PC-9 (cell line): ENCODE data around the gene LRP1B. TPM values are rescaled to one million over a fixed set of nuclear protein-coding genes. Genes with fewer than 3 reads are reported as not detected.

Experiments used
- BruUV-seq: library from RNA; stranded (reverse); fragments of 400-500 nt; replicated peaks from 2 replicates; lab custom pipeline; 2021; lab: Mats Ljungman, UMichigan
- CTCF ChIA-PET: fragments of 300-600 bp; sonication (Branson Sonifier 250); formaldehyde crosslinking; loops from one replicate; lab custom pipeline; 2022; ENCODE audit warnings: antibody characterized with exemption; lab: Charles Lee
- POLR2A ChIA-PET: fragments of 300-600 bp; sonication (Branson Sonifier 250); formaldehyde crosslinking; loops from one replicate; lab custom pipeline; 2022; ENCODE audit warnings: antibody characterized with exemption; ENCODE audit not compliant: unreplicated experiment; lab: Charles Lee
- DNase-seq, 2 experiments: peaks; one replicate each; pipeline versions ENCODE4 v3.0.0 to v3.0.0-alpha.2; 2015 to 2022; ENCODE audit warnings: mixed read lengths in 1 of 2
- H2AFZ ChIP-seq: fragments of 200-600 bp; sonication (generic); 2 replicates; pipeline ENCODE4 v1.8.1; 2017; ENCODE audit warnings: antibody characterized with exemption
- H3F3A ChIP-seq: fragments of 200-600 bp; sonication (generic); 2 replicates; pipeline ENCODE4 v1.8.1; 2017; ENCODE audit warnings: antibody characterized with exemption, mild to moderate bottlenecking, low read depth; ENCODE audit not compliant: insufficient read depth
- H3K27ac ChIP-seq: fragments of 200-600 bp; sonication (generic); 2 replicates; pipeline ENCODE4 v1.6.1; 2016; ENCODE audit warnings: mixed run types
- H3K27me3 ChIP-seq: fragments of 200-600 bp; sonication (generic); 2 replicates; pipeline ENCODE4 v1.6.1; 2016; ENCODE audit warnings: low read depth, mixed run types; ENCODE audit not compliant: insufficient read depth
- H3K36me3 ChIP-seq: fragments of 200-600 bp; sonication (generic); 2 replicates; pipeline ENCODE4 v1.6.1; 2016; ENCODE audit warnings: low read depth, mixed run types
- H3K4me1 ChIP-seq: fragments of 200-600 bp; sonication (generic); replicated peaks from 2 replicates; pipeline ENCODE4 v1.6.1; 2016; ENCODE audit warnings: mixed run types; ENCODE audit not compliant: insufficient read depth
- H3K4me2 ChIP-seq: fragments of 200-600 bp; sonication (generic); 2 replicates; pipeline ENCODE4 v1.6.1; 2017; ENCODE audit warnings: mixed run types
- H3K4me3 ChIP-seq: fragments of 200-600 bp; sonication (generic); 2 replicates; pipeline ENCODE4 v1.6.1; 2016; ENCODE audit warnings: mixed run types
- H3K79me2 ChIP-seq: fragments of 200-600 bp; sonication (generic); 2 replicates; pipeline ENCODE4 v1.6.1; 2017; ENCODE audit warnings: low read depth, mixed run types
- H3K9me2 ChIP-seq: fragments of 200-600 bp; sonication (generic); 2 replicates; pipeline ENCODE4 v1.8.1; 2017; ENCODE audit warnings: mild to moderate bottlenecking; ENCODE audit not compliant: insufficient read depth
- H3K9me3 ChIP-seq: fragments of 200-600 bp; sonication (generic); 2 replicates; pipeline ENCODE4 v1.8.1; 2016; ENCODE audit warnings: low read depth; ENCODE audit not compliant: insufficient read depth
- H4K20me1 ChIP-seq: fragments of 200-600 bp; sonication (generic); 2 replicates; pipeline ENCODE4 v1.8.1; 2017; ENCODE audit not compliant: insufficient read depth
- CTCF ChIP-seq: fragments of 200-600 bp; sonication (generic); conservative IDR thresholded peaks from 2 replicates; pipeline ENCODE4 v1.6.1; 2017; ENCODE audit warnings: mixed run types, antibody characterized with exemption, mild to moderate bottlenecking, moderate library complexity
- EZH2 ChIP-seq: fragments of 200-600 bp; sonication (generic); IDR thresholded peaks from 2 replicates; pipeline ENCODE4 v1.8.0; 2017; ENCODE audit warnings: antibody characterized with exemption, low read depth
- intact Hi-C: fragments of 100-400 bp; cut with micrococcal nuclease; formaldehyde crosslinking; loops from one replicate; pipeline ENCODE4 v1.10.0; 2022; ENCODE audit not compliant: unreplicated experiment
- total RNA-seq: library from RNA; stranded (reverse); gene quantifications from 2 replicates; pipeline ENCODE4 v1.2.3, GENCODE V29; 2021

LRP1B gene
- total RNA-seq, 1 experiment from 2014 or later: 1.7 TPM

- H3K27ac ChIP-seq: no peak overlapping the region
- intact Hi-C loops: no loop called here
- no peaks in the 10 kb centered on the region for H3K27me3 ChIP-seq
- no peaks in the 10 kb centered on the region for H3K9me3 ChIP-seq
- no peaks in the 10 kb centered on the region for H3K4me1 ChIP-seq
- no TSS peak for BruUV-seq
- H3K79me2 ChIP-seq: no peaks in the 10 kb centered on the region
- H3K9me2 ChIP-seq: no peaks in the 10 kb centered on the region
- no peak overlapping the region for H3K4me3 ChIP-seq
- TF ChIP-seq EZH2 (no peak), CTCF (no peak)
- H3K4me2 ChIP-seq: no peak overlapping the region
- H3F3A ChIP-seq: no peaks in the 10 kb centered on the region
- no peak for DNase-seq
- ChIA-PET CTCF (no interaction called here), POLR2A (no interaction called here)
- no peak overlapping the region for H2AFZ ChIP-seq
- no peaks in the 10 kb centered on the region for H3K36me3 ChIP-seq
- no peaks in the 10 kb centered on the region for H4K20me1 ChIP-seq
Measured at GRCh38 chr2:141393214-141393545, 737.6 kb downstream of the LRP1B start.

GRCh38 chr2:141392517-141393213 is 738.2 kb downstream of the LRP1B start:
- H3F3A ChIP-seq: no peaks in the 10 kb centered on the region
- no peaks in the 10 kb centered on the region for H3K9me3 ChIP-seq
- H3K4me3 ChIP-seq: no peak overlapping the region
- H3K79me2 ChIP-seq: no peaks in the 10 kb centered on the region
- no peak overlapping the region for H3K4me2 ChIP-seq
- ChIA-PET CTCF (no interaction called here), POLR2A (no interaction called here)
- no peaks in the 10 kb centered on the region for H3K9me2 ChIP-seq
- H4K20me1 ChIP-seq: no peaks in the 10 kb centered on the region
- intact Hi-C loops: no loop called here
- no TSS peak for BruUV-seq
- H3K27me3 ChIP-seq: no peaks in the 10 kb centered on the region
- no peak for TF ChIP-seq CTCF
- TF ChIP-seq EZH2: no peak
- no peaks in the 10 kb centered on the region for H3K4me1 ChIP-seq
- DNase-seq: no peak
- H3K27ac ChIP-seq: no peak overlapping the region
- no peaks in the 10 kb centered on the region for H3K36me3 ChIP-seq
- no peak overlapping the region for H2AFZ ChIP-seq

- no TSS peak for BruUV-seq
- CTCF ChIA-PET: no interaction called here
- H3K4me2 ChIP-seq: no peak overlapping the region
- H3K9me3 ChIP-seq: no peaks in the 10 kb centered on the region
- H3K4me3 ChIP-seq: no peak overlapping the region
- H3K27me3 ChIP-seq: no peaks in the 10 kb centered on the region
- TF ChIP-seq EZH2 (no peak), CTCF (no peak)
- intact Hi-C loops: no loop called here
- no peak overlapping the region for H3K27ac ChIP-seq
- no peaks in the 10 kb centered on the region for H4K20me1 ChIP-seq
- H3K36me3 ChIP-seq: no peaks in the 10 kb centered on the region
- H2AFZ ChIP-seq: no peak overlapping the region
- POLR2A ChIA-PET: no interaction called here
- no peaks in the 10 kb centered on the region for H3K9me2 ChIP-seq
- H3K79me2 ChIP-seq: no peaks in the 10 kb centered on the region
- no peaks in the 10 kb centered on the region for H3K4me1 ChIP-seq
- no peak for DNase-seq
- H3F3A ChIP-seq: no peaks in the 10 kb centered on the region
Measured at GRCh38 chr2:141386168-141386567, 744.6 kb downstream of the LRP1B start.
